ENCODE measurements around the gene OR8S1. TPM values are rescaled to one million over a fixed set of nuclear protein-coding genes. Genes with fewer than 3 reads are reported as not detected.

Gene OR8S1
- total RNA-seq, 2 experiments from 2014 or later, result not detected

Other genes starting within 250 kb of the OR8S1 start
- 10 to 100 TPM; 16.4 to 16.9 TPM for gene ZNF641, start 174.7 kb upstream of the OR8S1 start, total RNA-seq
- gene ANP32D, start 53.1 kb upstream of the OR8S1 start, total RNA-seq, result not detected
- gene C12orf54, start 43.1 kb upstream of the OR8S1 start, total RNA-seq, result not detected
- not detected for gene LALBA, start 44.4 kb downstream of the OR8S1 start, total RNA-seq
- 10 to 100 TPM; 40.3 to 42.2 TPM for gene KANSL2, start 156.6 kb downstream of the OR8S1 start, total RNA-seq
- gene CCNT1, start 191.1 kb downstream of the OR8S1 start, total RNA-seq, result 10 to 100 TPM; 56.9 to 57.4 TPM